Inflammatory macrophage treated with lipopolysaccharide for 1 hour (primary cell): ENCODE data around the gene SLC25A39.

Experiments used
- DNase-seq, 2 donors: peaks; one replicate each; pipeline ENCODE4 v3.0.0-alpha.2; 2020 to 2022

SLC25A39 gene

GRCh38 chr17:44272321-44272951 is 52.2 kb downstream of the SLC25A39 start:
- DNase-seq = peak in 1 of 2 donors; percentile 5
